Measurements from ENCODE around the gene SLC34A1.
A peak's percentile ranks its signal among the peaks of the same experiment; 100 is the strongest.
"Not testable (repeated sequence)": the region's sequence is repeated elsewhere in the genome, so short reads cannot be mapped to it uniquely, and the experiment has no call there.

Gene SLC34A1

DNA sequence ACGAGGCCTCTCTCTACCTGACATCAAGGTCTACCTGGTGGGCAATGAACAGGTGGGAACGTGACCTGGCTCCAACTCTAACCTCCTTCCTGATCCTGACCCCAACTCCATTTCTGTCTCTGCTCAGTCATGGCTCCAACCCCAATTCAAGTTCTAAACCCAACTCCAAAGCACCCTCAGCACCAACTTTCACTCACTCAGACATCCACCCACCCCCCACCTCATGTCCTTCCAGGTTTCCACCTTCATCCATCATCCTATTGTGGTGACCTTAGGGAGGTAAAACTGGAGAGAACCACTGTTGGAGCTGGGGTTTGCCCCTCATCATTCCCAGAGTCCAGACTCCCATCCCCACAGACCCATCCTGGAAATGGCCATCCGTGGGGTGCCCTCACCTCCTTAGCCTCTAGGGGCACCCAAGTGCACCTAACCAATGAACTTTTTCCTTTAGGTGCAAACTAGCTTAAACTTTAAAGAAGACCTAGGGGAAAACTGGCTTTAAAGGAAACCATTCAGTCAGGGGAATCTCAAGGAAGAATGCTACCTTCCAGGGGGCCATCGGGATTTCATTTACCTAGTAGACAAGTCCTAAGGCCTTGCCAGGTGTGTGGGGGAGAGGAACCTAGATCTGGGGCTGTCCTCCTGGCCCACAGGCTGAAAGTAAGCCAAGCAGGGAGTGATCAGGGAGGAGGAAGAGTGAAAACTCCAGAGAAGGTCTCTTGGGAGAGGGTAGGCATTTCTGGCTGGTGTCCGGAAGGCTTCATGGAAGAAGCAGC is 15.2 kb upstream of the SLC34A1 start:
- no peak for DNase-seq

GRCh38 chr5:177369645-177370440 is 14.4 kb upstream of the SLC34A1 start:
- no peak for DNase-seq

DNA sequence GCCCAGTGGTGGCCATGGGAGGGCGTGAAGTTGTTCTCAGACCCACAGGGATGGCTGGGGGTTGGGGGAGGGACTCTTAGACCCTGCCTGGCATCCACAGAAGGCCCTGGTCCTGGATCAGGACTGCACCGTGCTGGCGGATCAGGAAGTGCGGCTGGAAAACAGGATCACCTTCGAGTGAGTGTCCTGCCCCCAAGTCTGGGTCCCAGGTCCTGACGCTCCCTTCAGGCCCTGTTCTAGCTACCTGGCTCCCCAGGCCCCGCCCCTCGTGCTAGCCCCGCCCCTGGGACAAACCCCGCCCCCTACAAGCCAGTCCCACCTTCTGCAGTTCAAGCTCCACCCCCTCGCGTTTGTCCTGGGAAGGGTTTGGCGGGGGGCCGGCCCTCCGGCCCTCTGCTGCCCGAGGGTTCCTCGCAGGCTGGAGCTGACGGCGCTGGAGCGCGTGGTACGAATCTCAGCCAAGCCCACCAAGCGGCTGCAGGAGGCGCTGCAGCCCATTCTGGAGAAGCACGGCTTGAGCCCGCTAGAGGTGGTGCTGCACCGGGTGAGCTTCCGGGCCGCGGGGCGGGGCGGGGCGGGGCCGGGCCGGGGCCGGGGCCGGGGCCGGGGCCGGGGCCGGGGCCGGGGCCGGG is 13.6 kb upstream of the SLC34A1 start:
- DNase-seq = peak; percentile 55

DNA sequence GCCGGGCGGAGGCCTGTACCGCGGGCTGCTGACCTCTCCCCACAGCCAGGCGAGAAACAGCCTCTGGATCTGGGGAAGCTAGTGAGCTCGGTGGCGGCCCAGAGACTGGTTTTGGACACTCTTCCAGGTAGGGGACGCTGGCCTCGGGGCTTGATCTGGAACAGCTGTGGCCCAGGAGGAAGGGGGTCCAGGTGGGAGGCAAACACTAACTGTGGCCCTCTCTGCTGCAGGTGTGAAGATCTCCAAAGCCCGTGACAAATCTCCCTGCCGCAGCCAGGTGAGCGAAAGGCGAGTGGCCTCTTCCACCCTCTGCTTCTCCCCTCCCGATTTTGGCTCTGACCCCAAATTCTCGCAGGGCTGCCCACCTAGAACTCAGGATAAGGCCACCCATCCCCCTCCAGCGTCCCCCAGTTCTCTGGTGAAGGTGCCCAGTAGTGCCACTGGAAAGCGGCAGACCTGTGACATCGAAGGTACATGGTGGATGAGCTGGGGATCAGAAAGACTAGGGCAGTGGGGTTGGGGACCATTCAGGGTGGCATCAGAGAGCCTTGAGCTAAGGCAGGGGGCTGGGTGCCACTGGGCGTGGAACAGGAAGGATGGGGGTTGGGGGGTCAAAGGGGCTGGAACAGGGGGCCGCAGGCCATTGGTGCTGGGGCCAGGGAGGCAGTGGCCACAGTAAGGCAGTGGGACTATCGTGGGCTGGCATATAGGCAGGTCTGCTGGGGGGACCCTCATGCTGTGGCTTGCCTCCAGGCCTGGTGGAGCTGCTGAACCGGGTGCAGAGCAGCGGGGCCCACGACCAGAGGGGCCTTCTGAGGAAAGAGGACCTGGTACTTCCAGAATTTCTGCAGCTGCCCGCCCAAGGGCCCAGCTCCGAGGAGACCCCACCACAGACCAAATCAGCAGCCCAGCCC is 12.9 kb upstream of the SLC34A1 start:
- DNase-seq = no peak

DNA sequence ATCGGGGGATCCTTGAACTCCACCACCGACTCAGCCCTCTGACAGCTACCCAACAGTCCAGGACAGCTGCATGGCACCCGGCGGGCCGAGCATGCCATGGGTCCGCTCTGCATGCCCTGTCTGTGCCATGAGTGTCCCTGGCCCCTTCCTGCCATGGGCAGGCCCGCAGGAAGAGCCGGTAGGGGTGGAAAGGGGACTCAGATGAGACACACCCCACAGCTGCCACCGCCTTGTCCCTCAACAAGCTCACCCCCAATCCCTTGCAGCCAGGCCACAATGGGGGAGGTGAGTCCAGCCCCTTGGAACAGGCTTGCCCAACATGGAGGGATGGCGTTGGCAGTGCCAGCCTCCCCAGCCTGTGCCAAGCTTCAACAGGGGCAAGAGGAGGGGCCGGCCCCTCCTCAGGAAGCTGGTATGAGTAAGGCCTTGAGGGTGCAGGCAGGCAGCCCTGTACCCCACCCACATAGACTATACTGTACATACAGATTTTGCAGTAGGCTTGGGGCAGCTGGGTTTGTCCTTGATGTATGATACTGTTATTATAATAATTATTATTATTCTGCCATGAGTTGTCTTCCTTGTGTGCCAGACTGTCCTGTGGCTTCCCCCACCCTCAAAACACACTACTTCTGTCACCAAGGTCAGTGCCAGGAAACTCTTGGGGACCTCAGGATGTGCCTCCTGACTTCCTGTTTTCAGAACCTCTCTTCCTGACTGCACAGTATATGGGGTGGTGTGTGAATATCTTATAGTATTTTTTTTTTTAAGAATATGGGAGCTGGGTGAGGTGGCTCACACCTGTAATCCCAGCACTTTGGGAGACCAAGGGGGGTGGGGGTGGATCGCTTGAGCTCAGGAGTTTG is 12.0 kb upstream of the SLC34A1 start:
- no peak for DNase-seq

GRCh38 chr5:177372910-177373309 is 11.3 kb upstream of the SLC34A1 start:
- no peak for DNase-seq

GRCh38 chr5:177373806-177374205 is 10.4 kb upstream of the SLC34A1 start:
- no peak for DNase-seq

- no peak for DNase-seq
These were observed 10.0 kb upstream of the SLC34A1 start for GRCh38 chr5:177374211-177374610.

DNA sequence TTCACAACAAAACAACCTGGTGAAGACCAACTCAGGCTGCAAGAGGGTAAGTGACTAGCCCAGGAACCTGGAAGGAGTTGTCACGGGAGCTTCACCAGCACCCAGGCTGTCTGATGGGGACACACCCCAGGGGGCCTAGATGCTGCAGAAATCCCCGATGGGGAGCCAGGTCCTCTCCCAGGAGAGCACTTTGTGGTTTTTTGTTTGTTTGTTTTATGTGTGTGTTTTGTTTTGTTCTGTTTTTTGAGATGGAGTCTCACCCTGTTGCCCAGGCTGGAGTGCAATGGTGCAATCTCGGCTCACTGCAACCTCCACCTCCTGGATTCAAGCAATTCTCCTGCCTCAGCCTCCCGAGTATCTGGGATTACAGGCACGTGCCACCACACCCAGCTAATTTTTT is 8.7 kb upstream of the SLC34A1 start:
- not testable (repeated sequence) for DNase-seq

DNA sequence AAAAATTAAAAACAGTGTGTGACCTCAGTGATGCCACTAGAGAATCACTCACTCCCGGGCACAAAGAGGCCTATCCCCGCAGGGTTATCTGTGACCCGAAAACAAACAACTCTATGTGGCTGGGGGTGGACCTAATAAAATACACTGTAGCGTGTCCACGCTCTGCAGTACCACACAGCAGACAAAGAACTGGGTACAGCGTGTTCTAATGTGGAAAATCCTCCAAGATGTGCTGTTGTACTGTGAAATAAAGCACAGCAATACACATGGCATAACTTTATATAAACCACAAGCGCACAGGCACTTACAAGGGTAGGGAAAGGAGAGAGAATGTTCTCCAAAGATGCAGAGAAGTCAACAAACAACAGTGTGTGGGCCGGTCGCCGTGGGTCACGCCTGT is 8.1 kb upstream of the SLC34A1 start:
- DNase-seq = no peak

DNA sequence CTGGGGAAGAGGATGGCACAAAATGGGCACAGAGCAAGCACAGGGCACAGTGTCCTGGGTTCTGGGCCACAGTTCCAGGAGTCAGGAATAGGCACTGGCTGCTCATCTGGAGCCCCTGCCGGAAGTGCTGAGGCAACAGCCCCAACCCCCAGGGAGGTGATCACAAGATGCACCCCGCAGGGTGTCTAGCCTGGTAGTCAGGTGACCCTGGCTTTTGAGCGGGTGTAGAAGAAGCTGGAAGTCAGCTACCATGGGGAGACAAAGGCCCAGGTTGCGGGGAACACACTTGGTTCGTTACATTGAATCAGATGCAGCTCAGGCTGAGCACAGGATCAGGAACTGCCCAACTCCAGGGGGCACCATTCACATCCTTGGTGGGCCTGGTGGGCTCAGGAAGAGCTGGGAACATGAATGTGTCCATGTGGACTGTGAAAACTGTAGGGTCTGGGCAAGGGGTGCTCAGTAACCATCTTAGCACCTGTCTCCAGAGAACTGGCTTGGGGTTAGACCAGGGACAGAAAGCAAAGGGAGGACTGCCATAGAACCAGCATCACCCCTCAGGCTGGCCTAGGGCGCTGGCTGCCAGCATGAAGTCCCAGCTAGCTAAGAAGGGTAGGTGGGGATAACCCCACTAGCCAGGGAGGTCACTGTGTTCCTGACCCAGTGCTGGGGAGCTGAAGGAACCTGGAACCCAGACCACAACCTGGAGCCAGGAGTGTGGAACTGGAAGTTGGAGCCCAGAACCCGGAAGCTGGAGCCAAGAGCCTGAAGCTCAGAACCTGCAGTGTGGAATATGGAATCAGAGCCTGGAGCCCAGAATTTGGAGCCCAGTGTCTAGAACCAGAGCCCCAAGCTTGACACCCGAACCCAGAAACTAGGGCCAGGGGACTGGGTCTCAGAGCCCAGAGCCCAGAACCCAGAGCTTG is 6.1 kb upstream of the SLC34A1 start:
- DNase-seq = no peak

DNA sequence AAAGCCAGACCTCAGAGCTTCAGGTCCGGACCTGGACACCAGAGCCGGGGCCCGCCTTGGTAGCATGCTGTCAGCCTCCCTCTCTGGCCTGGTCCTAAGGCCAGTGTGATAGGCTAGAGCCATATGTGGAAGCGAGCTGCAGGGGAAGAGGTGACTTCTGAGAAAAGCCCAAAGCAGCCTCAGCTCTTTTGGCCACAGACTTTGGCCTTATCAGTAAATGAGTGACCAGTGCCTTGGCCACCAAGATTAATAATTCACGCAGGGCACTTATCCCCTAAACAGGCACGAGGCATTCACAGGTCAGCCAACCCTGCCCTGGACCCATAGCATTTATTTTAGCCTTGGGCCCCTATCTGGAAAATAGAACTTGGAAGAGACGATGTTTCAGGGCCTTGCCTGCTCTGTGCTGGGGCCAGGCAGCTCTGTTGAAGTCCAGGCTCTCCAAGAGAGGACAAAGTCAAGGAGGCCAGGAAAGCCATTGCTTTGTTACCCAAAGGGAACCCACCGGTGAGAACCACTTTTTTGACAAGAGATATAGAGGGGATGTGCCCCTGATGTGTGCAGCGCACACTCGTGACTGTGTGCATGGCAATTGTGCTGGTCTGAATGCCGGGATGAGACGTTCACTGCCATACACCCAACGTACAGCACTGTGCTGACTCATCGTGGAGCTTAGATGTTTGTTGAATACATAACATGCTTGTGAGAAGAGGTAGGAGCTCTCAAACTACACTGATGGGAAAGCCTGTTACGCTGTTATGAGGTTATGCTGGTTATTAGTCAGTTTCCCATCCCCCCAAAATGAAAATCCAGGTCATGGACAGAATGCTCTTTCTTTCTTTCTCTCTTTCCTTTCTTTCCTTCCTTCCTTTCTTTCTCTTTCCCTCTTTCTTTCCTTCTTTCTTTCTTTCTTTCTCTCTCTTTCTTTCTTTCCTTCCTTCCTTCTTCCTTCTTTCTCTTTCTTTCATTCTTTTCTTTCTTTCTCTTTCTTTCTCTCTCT is 5.0 kb upstream of the SLC34A1 start:
- no peak for DNase-seq

DNA sequence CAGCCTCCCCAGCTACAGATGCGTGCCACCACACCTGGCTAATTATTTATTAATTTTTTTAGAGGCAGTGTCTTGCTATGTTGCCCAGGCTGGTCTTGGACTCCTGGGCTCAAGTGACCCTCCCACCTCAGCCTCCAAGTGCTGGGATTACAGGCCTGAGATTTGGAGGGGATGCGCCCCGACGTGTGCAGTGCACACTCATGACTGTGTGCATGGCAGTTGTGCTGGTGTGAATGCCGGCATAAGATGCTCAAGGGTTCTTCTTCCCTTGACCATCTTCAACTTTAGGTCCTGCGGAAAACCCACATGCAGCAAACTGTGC is 3.5 kb upstream of the SLC34A1 start:
- no peak for DNase-seq

- no peak for DNase-seq
These were observed 1.7 kb upstream of the SLC34A1 start for GRCh38 chr5:177382423-177383029.

DNA sequence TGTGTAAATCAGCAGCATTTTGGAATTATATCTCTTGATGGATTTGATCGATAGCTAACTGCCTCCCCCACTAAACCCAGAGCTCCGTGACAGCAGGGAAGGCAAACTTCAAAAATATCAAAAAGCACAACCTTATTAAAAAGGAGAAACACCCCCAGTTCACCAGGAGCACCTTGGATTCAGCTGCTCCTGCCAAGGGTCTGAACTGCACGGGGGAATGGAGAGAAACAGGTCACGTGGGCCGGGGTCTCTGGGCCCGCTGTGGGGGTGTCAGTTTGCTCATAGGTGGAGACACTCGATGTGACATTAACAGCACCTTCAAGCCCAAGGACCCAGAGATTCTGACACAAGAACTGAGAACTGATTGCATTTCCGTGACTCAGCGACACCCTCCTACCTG is 1.1 kb upstream of the SLC34A1 start:
- no peak for DNase-seq

DNA sequence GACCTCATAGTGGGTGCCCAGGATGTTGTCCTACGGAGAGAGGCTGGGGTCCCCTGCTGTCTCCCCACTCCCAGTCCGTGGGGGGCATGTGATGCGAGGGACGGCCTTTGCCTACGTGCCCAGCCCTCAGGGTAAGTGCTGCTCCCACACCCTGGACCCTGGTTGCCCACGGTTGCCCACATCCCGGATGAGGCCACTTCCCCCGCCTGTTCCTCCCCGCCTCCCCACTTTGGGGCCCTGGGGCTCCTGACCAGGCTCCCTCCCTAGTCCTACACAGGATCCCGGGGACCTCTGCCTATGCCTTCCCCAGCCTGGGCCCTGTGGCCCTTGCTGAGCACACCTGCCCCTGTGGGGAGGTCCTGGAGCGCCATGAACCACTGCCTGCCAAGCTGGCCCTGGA is 1.5 kb downstream of the SLC34A1 start:
- DNase-seq = no peak

- DNase-seq = no peak
These were observed 2.3 kb downstream of the SLC34A1 start for GRCh38 chr5:177386542-177386941.

DNA sequence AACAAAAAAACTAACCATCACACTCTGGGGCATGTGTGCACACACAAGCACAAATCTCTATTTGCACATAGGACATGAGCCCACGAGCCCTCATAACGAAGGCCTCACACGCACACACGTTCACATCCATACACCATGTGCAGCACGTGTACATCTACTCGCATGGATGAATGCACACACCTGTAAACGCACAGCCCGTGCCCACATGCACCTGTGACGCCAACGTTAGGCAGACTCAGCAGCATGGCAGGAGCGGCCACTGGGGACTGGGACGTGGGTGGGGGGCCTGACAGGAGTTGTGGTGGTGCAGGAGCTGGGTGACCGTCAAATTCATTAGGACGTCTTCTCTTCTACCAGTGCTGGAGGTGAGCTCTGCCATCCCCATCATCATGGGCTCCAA is 3.2 kb downstream of the SLC34A1 start:
- no peak for DNase-seq

DNA sequence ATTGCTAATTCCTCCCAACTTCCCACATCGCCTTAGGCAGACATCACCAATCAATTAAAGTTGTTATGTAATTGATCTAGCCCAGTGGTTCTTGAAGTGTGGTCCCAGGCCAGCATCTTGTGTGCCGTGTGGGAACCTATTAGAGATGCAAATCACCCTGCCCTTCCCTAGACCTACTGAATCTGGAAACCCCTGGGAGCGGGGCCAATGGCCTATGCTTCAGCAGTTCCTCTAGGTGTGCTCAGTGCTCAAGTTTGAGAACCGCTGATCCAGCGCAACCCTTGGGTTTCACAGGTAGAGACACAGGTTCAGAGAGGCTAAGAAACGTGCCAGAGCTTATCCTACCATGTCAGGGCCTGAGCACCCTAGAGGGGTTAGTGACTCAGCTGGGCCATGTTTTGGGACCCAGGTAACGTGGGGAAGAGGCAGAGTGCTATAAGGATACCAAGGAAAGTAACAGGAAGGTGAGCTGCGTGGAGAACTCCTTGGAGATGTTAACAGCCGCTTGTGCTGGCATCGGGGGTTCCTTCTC is 4.4 kb downstream of the SLC34A1 start:
- no peak for DNase-seq

Data from NCI-H524 treated with DMSO at 0.1 percent for 48 hours (cell line).